Stimulated activated CD4-positive, alpha-beta T cell treated with anti-CD3 and anti-CD28 coated beads, Interleukin-15, amount 100 ng/mL, for 48 hours (primary cell): ENCODE data around the gene ZNF605.
"Not testable (repeated sequence)": the region's sequence is repeated elsewhere in the genome, so short reads cannot be mapped to it uniquely, and the experiment has no call there.

Source experiments
- DNase-seq, 2 donors: peaks; one replicate each; pipeline ENCODE4 v3.0.0-alpha.2; 2020; ENCODE audit warnings: low read depth in 2 of 2

ZNF605 gene

GRCh38 chr12:132956011-132956788, at the start of gene ZNF605:
ZNF605 (minus strand) TSS chr12:132956306; CDS start chr12:132945635, 10,671 bp downstream.
- DNase-seq: peak; percentile 67 to 76

DNA sequence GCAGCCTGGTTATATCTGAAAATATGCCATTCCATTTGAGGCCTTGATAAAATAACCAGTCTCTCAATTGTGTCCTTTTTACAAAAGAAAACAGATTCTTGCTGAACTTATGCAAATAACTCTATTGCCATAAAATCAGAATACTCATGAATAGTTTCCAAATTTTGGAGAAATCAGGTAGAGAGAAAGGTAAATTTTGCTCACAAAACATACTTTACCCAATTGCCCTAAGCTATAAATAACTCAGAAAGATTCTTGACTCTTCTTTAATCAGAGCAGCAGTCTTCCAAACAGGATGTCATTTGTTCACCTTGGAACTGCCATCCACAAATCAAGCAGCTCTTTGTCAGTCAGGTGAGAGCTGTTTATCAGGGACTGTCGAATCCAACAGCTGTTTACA, 42.6 kb upstream of the ZNF605 start:
- DNase-seq: no peak

DNA sequence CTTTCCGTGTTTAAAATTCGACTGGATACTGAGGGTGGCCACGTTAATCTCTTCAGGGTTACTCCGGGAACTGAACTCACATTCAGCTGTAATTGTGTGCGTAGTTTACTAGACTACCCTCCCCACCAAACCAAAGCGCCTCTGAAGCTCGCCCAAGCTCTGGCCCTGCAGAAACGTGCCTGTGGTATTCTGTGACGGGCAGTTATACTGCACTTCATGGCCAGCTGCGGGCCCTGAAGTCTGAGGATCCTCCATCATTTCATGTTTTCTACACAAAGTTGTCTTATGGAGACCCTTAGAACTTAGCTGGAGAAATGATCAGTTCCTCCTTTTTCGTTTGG, 30.7 kb upstream of the ZNF605 start:
- no peak for DNase-seq

GRCh38 chr12:132986001-132986884, 30.1 kb upstream of the ZNF605 start, which contains the start of gene ZNF26:
ZNF26 (plus strand) TSS chr12:132986367; CDS start chr12:132986841, 474 bp downstream.
- DNase-seq: peak; percentile 70 to 83

- peak in 1 of 2 donors; percentile 38 for DNase-seq
These were observed 20.8 kb upstream of the ZNF605 start for GRCh38 chr12:132976870-132977269.

GRCh38 chr12:132972374-132972773, 16.3 kb upstream of the ZNF605 start:
- DNase-seq: no peak

DNA sequence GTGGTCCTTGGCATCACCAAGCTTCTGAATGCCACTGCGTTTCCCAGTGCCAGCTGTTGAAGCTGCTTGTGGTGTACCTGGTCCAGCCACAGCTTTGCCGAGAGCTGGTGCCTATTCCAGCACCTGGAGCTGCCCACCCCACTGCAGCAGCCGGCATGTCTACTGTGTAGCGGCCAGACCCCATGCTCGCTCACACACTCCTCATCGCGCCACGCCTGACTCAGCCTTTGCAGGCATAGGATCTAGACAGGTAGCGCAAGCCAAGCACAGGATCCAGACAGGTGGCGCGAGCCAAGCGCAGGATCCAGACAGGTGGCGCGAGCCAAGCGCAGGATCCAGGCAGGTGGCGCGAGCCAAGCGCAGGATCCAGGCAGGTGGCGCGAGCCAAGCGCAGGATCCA, 11.6 kb upstream of the ZNF605 start:
- DNase-seq: no peak

DNA sequence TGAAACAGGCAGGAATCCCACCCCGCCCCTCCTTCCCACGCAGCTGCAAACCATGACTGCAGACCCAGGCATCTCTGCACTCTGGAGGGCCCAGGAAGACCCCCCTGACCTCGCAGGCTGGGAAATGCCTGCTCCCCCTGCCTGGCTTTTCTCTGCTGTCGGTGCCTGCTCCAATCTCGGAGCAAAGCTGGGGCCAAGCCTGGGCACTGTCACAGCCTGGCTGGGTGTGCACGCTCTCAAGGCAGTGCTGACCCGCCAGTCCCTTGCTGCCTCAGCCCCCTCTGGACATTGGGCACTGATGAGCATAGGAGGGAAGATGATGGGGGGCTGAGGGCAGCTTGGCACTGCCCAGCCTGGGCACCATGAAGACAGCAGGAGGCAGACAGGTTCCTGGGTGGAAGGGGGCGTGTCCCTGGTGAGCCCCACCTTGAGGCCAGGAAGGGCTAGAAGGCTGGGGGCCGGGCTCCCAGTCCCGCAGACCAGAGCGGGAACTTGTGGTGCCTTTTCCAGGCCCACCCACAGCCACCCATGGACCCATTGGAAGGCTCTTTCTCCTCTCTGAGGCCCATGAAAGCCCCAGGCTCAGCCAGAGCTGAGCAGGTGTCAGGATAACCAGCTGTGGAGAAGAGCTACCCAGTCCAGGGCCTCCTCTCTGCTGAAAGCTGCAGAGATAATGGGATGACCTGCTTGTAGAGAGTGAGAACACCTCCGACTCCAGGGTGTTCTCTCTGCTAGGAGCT, 10.7 kb upstream of the ZNF605 start:
- DNase-seq: no peak

- no peak for DNase-seq
These were observed 9.7 kb upstream of the ZNF605 start for GRCh38 chr12:132965796-132966195.

- not testable (repeated sequence) for DNase-seq
These were observed 7.8 kb upstream of the ZNF605 start for GRCh38 chr12:132963947-132964346.

DNA sequence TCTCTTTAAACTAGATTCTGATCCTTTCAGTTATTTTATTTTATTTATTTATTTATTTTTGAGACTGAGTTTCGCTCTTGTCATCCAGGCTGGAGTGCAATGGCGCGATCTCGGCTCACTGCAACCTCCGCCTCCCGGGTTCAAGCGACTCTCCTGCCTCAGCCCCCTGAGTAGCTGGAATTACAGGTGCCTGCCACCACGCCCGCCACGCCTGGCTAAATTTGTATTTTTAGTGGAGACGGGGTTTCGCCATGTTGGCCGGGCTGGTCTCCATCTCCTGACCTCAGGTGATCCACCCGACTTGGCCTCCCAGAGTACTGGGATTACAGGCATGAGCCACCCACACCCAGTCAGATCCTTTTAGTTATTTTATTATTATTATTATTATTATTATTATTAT, 5.7 kb upstream of the ZNF605 start:
- not testable (repeated sequence) for DNase-seq

- DNase-seq: no peak
These were observed 754 bp downstream of the ZNF605 start for GRCh38 chr12:132955094-132956010.

DNA sequence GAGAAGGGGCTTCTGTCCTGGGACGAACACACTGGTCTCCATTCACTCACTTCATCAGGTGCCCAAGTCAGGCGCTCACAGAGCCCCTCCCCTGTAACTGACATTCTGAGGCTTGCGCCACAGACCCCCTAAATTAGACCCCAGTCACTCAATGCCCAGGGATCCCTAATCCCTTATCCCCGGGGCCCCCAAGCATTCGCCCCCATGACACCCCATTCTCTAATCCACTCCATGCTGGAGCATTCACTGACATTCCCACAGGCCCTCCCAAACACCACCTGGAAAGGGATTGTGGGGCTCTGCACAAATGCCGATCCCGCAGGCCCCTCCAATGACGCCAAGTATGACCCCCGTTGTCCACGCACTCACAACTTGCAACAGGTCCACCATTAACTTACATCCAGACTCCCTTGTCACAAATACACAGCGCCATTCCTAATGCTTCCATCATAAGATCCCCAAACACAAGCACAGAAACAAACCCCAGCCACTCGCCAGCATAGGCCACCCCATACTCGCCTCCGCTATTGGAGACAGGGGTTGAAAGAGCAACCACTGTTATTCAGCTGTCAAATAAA, 1.5 kb downstream of the ZNF605 start:
- DNase-seq: no peak

DNA sequence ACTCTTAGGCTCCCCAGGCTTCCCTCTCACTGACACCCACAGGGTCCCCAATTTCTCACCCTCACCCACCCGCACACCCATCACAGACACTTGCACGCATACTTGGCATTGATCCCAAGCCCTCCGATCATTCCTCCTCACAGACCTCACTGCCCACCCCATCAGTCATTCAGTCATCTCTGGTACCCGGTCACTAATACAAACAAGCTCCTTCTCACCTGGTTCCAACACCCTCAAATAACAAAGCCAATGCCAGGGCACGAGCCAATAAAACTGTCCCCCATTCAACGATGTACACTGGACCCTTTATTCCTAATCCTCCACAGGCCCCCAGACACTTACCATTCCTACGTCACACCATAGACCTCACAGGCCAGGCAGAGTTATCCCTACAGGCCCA, 2.3 kb downstream of the ZNF605 start:
- no peak for DNase-seq

DNA sequence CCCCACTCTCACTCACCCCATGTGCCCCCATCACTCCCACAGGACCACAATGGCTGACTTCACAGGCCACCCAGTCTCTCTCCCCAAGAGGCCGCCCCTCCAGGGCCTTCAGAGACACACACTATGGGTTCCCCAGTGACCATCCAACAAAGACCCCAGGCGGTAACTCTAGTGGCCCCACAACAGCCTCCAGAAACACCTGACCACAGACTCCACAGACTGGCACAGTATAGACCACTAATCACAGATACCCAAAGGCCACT, 3.0 kb downstream of the ZNF605 start:
- no peak for DNase-seq

GRCh38 chr12:132952371-132953162, 3.5 kb downstream of the ZNF605 start:
- no peak for DNase-seq

DNA sequence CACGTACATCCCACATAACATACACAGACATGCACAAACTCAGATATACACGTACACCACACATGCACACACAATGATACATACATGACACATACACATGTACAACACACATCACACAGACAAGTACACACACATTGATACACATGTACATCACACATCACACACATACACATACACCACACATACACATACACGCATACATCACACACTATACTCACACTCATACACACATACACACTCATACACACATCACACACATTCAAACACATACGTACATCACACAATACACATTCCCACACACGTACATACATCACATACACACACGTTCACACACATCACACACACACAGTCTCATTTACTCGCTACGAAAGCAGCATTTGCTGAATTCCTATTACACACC, 4.5 kb downstream of the ZNF605 start:
- no peak for DNase-seq

DNA sequence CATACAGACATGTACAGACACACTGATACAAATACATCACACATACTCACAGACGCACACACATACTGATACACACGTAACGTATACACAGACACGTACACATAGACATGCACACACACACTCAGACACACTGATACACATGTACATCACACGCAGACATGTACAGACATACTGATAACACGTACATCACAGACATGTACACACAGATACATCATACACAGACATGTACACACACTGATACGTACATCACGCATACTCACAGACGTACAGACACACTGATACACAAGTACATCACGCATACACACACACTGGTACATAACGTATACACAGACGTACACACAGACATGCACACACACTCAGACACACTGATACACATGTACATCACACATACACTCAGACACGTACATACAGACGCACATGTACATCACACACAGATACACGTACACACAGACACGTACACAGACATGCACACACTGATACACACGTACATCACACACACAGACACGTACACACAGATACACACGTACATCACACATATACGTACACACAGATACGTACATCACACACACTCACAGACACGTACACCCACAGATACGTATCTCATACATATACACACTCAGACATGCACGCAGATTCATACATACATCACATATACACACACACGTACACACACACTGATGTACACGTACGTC, 5.1 kb downstream of the ZNF605 start:
- DNase-seq: no peak
